IMR-90 (cell line): Measurements from ENCODE around the gene SOST.

Experiments used
- POLR2A ChIP-seq: IDR thresholded peaks from 2 replicates; pipeline ENCODE4 v1.6.1; 2012; ENCODE audit warnings: mild to moderate bottlenecking, low read depth, low read length
- RFX5 ChIP-seq: IDR thresholded peaks from 2 replicates; pipeline ENCODE4 v1.8.0; 2012; ENCODE audit warnings: low read depth, mild to moderate bottlenecking, low read length, moderate library complexity
- SMC3 ChIP-seq: fragments of 150-350 bp; IDR thresholded peaks from 2 replicates; pipeline ENCODE4 v1.6.1; 2016; ENCODE audit warnings: low read depth, mild to moderate bottlenecking, antibody characterized with exemption, low read length, moderate library complexity
- TF ChIP-seq, protein P1 (sequence below): conservative IDR thresholded peaks from 2 replicates; pipeline ENCODE4 v1.5.1; 2012; ENCODE audit warnings: mild to moderate bottlenecking, low read depth, low read length, improper control_type of control experiment

DNA sequence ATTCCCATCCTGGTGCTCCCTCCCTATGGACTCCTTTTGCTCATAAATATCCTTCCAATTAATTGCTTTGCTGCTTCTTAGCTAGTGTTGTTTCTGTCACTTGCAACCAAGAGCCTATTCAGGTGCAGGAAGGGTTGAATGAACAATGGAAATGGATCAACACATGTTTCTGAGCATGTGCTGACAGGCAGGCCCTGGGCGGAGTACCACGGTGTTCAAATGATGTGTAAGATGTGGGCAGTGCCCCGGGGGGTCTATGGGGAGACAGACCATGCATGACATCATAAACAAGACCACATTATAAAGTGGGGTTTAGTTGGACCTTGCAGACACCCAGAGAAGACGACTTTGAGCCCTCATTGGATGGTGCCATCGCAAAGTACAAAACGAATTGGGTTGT lies 48.5 kb downstream of the SOST start:
- TF ChIP-seq RFX5 (no peak), POLR2A (no peak), SMC3 (no peak)
- TF ChIP-seq, protein P1, sequence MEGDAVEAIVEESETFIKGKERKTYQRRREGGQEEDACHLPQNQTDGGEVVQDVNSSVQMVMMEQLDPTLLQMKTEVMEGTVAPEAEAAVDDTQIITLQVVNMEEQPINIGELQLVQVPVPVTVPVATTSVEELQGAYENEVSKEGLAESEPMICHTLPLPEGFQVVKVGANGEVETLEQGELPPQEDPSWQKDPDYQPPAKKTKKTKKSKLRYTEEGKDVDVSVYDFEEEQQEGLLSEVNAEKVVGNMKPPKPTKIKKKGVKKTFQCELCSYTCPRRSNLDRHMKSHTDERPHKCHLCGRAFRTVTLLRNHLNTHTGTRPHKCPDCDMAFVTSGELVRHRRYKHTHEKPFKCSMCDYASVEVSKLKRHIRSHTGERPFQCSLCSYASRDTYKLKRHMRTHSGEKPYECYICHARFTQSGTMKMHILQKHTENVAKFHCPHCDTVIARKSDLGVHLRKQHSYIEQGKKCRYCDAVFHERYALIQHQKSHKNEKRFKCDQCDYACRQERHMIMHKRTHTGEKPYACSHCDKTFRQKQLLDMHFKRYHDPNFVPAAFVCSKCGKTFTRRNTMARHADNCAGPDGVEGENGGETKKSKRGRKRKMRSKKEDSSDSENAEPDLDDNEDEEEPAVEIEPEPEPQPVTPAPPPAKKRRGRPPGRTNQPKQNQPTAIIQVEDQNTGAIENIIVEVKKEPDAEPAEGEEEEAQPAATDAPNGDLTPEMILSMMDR: no peak
